Left cardiac atrium (tissue), 4 donors: ENCODE measurements around the gene PRDM16. TPM values are rescaled to one million over a fixed set of nuclear protein-coding genes. Genes with fewer than 3 reads are reported as not detected.

ENCODE experiments used
- ATAC-seq, 2 donors: fragments of 200-7000 bp; cut with Tn5 transposase; one replicate each; pipeline ENCODE4 v1.9.1; 2020; ENCODE audit warnings: mild to moderate bottlenecking in 2 of 2, moderate library complexity in 2 of 2
- DNase-seq: peaks from one replicate; pipeline ENCODE4 v3.0.0-alpha.2; 2020
- intact Hi-C, 2 donors: fragments of 100-400 bp; cut with DNase I; formaldehyde crosslinking; loops; one replicate each; pipeline versions ENCODE4 v1.14.1 to v1.15.1; 2022 to 2023
- total RNA-seq, 2 donors: library from RNA; stranded (reverse); fragmentation: NEBNext Ultra II Directional; extraction: Animal tissue kit (Norgen Biotek cat#: 25700); gene quantifications; one replicate each; pipeline ENCODE4 v1.2.1, GENCODE V29; 2021
- donor health status: DM: no; HTN: yes; CAD: no.
- donor health status: DM: no; HTN: yes; CAD: no; lungs with severe emphysema.
- donor health status: DM: yes; HTN: yes; CAD: no.
- donor health status: Dilated cardiomyopathy.

The PRDM16 gene
- total RNA-seq, 2 donors from 2014 or later: 0.99 to 1.2 TPM

- ATAC-seq (no peak), DNase-seq (no peak)
- intact Hi-C loops: loop anchor here in 1 of 2 donors (10.0 kb wide), 1 partner anchor 210 kb away; no protein-coding TSS in a partner anchor
Observed at GRCh38 chr1:3074800-3075199, 5.8 kb downstream of the PRDM16 start.

GRCh38 chr1:3075666-3076362, 6.8 kb downstream of the PRDM16 start:
- ATAC-seq (no peak), DNase-seq (no peak)
- intact Hi-C loops: loop anchor here in 1 of 2 donors (10.0 kb wide), 1 partner anchor 209 kb away; no protein-coding TSS in a partner anchor

GRCh38 chr1:3076363-3076740, 7.3 kb downstream of the PRDM16 start:
- DNase-seq (no peak), ATAC-seq (no peak)
- intact Hi-C loops: loop anchor here in 1 of 2 donors (10.0 kb wide), 1 partner anchor 208 kb away; no protein-coding TSS in a partner anchor

GRCh38 chr1:3077081-3077480, 8.1 kb downstream of the PRDM16 start:
- ATAC-seq: no peak
- intact Hi-C loops: loop anchor here in 1 of 2 donors (10.0 kb wide), 1 partner anchor 208 kb away; no protein-coding TSS in a partner anchor
- DNase-seq: no peak

- intact Hi-C loops: loop anchor here in 1 of 2 donors (10.0 kb wide), 1 partner anchor 207 kb away; no protein-coding TSS in a partner anchor
- ATAC-seq: no peak
- no peak for DNase-seq
Observed at GRCh38 chr1:3077561-3077960, 8.6 kb downstream of the PRDM16 start.

- DNase-seq (no peak), ATAC-seq (peak in 1 of 2 donors; percentile 41)
- intact Hi-C loops: loop anchor here in 1 of 2 donors (10.0 kb wide), 1 partner anchor 206 kb away; no protein-coding TSS in a partner anchor
Observed at GRCh38 chr1:3078430-3078861, 9.4 kb downstream of the PRDM16 start.

- intact Hi-C loops: loop anchor here in 1 of 2 donors (10.0 kb wide), 1 partner anchor 206 kb away; no protein-coding TSS in a partner anchor
- ATAC-seq (no peak), DNase-seq (no peak)
Observed at GRCh38 chr1:3078871-3079270, 9.9 kb downstream of the PRDM16 start.

- DNase-seq (no peak), ATAC-seq (no peak)
- intact Hi-C loops: loop anchor here in 1 of 2 donors (10.0 kb wide), 1 partner anchor 205 kb away; no protein-coding TSS in a partner anchor
Observed at GRCh38 chr1:3079381-3080052, 10.5 kb downstream of the PRDM16 start.

GRCh38 chr1:3080053-3080955, 11.3 kb downstream of the PRDM16 start:
- no peak for DNase-seq
- no peak for ATAC-seq

GRCh38 chr1:3081171-3081683, 12.2 kb downstream of the PRDM16 start:
- ATAC-seq (no peak), DNase-seq (no peak)
- intact Hi-C loops: no loop called here

More at GRCh38 chr1:3080053-3080955, 11.3 kb downstream of the PRDM16 start:
- intact Hi-C loops: no loop called here

GRCh38 chr1:3082051-3082450, 13.0 kb downstream of the PRDM16 start:
- intact Hi-C loops: no loop called here
- no peak for DNase-seq
- ATAC-seq: no peak

GRCh38 chr1:3082571-3083516, 13.8 kb downstream of the PRDM16 start:
- intact Hi-C loops: no loop called here
- no peak for ATAC-seq

GRCh38 chr1:3084154-3084553, 15.2 kb downstream of the PRDM16 start:
- intact Hi-C loops: no loop called here
- ATAC-seq: peak in 1 of 2 donors; percentile 13
- DNase-seq: no peak

More at GRCh38 chr1:3082571-3083516, 13.8 kb downstream of the PRDM16 start:
- no peak for DNase-seq

- intact Hi-C loops: no loop called here
- ATAC-seq (no peak), DNase-seq (no peak)
Observed at GRCh38 chr1:3084726-3085125, 15.7 kb downstream of the PRDM16 start.

- ATAC-seq (no peak), DNase-seq (no peak)
- intact Hi-C loops: no loop called here
Observed at GRCh38 chr1:3085721-3086120, 16.7 kb downstream of the PRDM16 start.

- intact Hi-C loops: no loop called here
- no peak for DNase-seq
- ATAC-seq: no peak
Observed at GRCh38 chr1:3086272-3086974, 17.4 kb downstream of the PRDM16 start.

GRCh38 chr1:3087049-3087448, 18.0 kb downstream of the PRDM16 start:
- ATAC-seq (no peak), DNase-seq (no peak)
- intact Hi-C loops: no loop called here
